ENCODE data around the gene SPDL1.

GRCh38 chr5:169651526-169651925 lies 68.0 kb downstream of the SPDL1 start:
- TF ChIP-seq, protein P1, sequence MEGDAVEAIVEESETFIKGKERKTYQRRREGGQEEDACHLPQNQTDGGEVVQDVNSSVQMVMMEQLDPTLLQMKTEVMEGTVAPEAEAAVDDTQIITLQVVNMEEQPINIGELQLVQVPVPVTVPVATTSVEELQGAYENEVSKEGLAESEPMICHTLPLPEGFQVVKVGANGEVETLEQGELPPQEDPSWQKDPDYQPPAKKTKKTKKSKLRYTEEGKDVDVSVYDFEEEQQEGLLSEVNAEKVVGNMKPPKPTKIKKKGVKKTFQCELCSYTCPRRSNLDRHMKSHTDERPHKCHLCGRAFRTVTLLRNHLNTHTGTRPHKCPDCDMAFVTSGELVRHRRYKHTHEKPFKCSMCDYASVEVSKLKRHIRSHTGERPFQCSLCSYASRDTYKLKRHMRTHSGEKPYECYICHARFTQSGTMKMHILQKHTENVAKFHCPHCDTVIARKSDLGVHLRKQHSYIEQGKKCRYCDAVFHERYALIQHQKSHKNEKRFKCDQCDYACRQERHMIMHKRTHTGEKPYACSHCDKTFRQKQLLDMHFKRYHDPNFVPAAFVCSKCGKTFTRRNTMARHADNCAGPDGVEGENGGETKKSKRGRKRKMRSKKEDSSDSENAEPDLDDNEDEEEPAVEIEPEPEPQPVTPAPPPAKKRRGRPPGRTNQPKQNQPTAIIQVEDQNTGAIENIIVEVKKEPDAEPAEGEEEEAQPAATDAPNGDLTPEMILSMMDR (IDR thresholded peaks at IDR 0.05; ENCODE audit: poor library complexity): no peak
- no peak for TF ChIP-seq EZH2 (IDR thresholded peaks at IDR 0.05; ENCODE audit: borderline replicate concordance)
- TF ChIP-seq EZH2phosphoT487 (IDR thresholded peaks at IDR 0.05; ENCODE audit: low read depth, severe bottlenecking, unreplicated experiment): no peak

Data from hepatocyte (in vitro differentiated cells).